NK-92 (cell line): Measurements from ENCODE around the gene VSTM4.

Source experiments
- DNase-seq: peaks from one replicate; lab custom pipeline; 2025; ENCODE audit not compliant: unreplicated experiment; lab: John Stamatoyannopoulos, UW

VSTM4 gene

GRCh38 chr10:49010295-49010694, 105.0 kb downstream of the VSTM4 start:
- no peak for DNase-seq

DNA sequence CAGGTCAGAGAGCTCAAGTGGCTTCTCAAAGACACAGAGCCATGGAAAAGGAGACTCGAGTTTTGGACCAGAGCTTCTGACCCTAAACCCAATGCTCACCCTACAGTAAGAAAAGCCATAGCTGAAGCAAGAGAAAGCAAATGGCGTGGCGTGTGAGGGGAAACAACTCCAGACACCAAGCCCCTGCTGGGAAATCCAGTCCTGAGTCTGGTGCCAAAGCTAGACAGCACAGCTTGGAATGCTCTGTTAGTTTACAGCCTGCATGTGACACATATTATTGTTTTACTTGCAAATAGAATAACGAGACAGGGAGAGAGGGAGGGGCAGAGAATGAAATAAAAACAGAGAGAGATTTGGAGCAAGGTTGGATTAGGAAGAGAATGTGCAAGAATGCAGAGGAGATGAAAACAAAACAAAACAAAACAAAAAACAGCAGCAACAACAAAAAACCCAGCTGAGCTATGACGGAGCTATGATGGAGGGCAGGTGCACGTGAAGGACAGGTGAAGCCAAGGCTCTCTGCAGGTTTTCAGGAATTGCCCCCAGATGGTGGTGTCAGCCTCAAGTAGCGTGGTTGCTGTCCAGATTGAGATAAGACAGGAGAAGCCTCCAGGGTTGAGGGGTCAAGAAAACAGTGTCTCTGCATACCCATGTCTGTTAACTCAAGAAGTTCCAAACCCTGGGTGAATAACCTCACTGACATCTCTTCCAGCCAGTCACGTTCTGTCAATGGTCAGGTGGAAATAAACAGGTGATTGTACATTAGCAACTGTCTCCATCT, 105.9 kb downstream of the VSTM4 start:
- DNase-seq: no peak

DNA sequence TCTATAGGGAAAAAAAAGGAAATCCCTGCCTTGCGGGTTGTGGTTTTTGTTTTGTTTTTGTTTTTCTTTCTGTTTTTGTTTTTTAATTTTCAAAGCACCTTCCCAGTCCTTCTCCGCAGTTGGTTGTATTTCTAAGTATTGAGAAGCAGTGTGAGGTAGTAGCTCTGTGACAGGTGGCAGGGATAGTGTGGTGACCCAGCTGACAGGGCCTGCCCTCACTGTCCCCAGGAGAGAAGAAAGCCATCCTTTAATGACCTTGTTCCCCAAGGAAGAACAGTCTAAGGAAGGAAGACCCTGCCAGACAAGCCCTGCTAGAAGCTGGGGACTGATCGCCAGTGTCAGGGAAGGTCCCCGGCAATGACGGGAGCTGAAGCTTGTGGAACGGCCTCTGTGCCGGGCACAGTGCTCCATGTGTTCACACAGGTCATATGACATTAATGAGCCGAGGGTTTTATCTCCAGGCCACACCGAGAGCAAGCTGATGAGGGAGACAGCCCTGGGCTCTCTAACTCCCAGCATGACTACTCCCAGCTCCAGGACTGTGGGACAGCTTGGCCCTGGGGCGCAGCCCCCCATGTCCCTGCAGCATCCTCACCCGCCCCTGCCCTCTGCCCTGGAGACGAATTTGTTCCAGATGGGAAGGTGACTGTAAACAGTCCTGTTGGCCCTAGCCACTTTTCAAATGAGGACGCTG, 106.7 kb downstream of the VSTM4 start:
- no peak for DNase-seq

DNA sequence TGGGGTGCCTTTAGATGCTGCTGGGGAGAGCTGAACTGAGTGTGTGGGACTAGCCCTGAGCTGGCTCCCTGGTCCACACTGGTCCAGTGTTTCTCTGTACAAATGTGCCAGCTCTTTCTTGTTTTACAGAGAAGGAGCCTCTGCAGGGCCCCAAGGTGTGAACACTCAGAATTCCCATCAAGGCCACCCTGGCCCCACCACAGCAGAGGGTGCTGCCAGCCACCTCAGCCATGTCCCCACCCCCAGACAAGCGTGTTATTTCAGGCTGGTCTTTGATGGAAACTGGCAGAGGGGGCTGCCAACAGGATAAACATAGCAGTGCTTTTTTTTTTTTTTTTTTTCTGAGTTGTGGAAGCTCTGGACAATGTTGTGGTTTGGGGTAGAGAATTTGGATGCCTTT, 107.2 kb downstream of the VSTM4 start:
- no peak for DNase-seq

GRCh38 chr10:49007129-49007528, 108.2 kb downstream of the VSTM4 start:
- DNase-seq: no peak

- DNase-seq: no peak
Measured at GRCh38 chr10:49005270-49005669, 110.1 kb downstream of the VSTM4 start.

GRCh38 chr10:49001870-49002672, 113.3 kb downstream of the VSTM4 start:
- no peak for DNase-seq

- no peak for DNase-seq
Measured at GRCh38 chr10:49001402-49001801, 113.9 kb downstream of the VSTM4 start.

GRCh38 chr10:49000437-49001398, 114.6 kb downstream of the VSTM4 start:
- no peak for DNase-seq

- no peak for DNase-seq
Measured at GRCh38 chr10:48999346-48999745, 116.0 kb downstream of the VSTM4 start.

GRCh38 chr10:48996329-48996728, 119.0 kb downstream of the VSTM4 start:
- DNase-seq: no peak

DNA sequence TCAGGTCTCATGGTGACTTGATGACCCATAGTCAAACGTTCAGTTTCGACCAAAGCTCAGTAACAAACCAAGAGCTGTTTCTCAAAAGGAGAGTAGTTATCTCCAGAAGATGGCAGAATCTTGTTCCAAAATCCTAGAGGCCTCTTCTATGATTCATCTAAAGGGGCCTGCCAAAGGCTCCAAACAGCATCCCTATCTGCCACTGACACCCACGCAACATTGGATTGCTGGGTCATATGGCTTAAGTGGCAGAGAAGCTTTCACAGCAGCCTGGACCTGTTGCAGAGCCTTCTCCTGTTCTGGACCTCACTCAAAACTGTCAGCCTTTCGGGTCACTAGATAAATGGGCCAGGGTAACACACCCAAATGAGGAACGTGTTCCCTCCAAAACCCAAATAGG, 121.7 kb downstream of the VSTM4 start:
- DNase-seq: no peak

DNA sequence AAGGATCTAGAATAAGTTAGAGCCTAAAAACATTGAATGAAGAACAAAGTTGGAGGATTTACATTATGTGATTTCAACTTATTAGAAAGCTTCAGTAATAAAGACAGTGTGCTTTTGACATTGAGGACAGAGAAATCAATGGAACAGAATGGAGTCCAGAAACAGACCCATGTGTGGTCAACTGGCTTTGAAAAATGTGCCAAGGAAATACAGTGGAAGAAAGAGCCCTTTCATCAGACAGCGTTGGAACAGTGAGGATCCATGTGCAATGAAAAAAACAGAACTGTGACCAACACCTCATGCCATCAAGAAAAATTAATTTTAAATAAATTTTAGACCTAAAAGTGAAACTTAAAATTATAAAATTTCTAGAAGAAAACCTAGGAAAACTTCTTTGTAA, 125.1 kb downstream of the VSTM4 start:
- DNase-seq: no peak

DNA sequence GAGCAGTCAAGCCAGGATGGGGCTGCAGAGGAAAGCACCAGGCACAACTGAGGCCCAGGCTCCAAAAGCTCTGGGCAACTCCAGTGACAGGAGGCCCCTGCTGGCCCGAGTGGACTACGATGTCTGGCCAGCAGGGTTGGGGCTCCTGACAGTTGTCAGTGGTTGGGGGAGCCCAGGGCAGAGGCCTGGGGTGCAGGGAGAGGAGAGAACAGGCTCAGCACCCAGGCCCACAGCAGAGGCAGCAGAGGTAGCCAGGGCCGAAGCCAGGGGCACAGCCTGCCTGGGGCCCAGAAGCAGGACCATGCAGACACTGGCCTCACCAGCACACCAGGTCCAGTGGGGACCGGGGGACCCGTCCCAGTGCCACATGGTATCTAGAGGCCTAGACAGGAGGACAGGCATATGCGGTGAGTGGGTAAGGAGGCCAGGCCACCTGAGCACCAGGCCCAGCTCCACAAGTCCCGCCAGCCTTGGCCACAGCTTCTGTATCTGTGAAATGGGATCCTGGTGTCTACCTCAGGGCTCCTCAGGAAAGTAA, 129.6 kb downstream of the VSTM4 start:
- no peak for DNase-seq

DNA sequence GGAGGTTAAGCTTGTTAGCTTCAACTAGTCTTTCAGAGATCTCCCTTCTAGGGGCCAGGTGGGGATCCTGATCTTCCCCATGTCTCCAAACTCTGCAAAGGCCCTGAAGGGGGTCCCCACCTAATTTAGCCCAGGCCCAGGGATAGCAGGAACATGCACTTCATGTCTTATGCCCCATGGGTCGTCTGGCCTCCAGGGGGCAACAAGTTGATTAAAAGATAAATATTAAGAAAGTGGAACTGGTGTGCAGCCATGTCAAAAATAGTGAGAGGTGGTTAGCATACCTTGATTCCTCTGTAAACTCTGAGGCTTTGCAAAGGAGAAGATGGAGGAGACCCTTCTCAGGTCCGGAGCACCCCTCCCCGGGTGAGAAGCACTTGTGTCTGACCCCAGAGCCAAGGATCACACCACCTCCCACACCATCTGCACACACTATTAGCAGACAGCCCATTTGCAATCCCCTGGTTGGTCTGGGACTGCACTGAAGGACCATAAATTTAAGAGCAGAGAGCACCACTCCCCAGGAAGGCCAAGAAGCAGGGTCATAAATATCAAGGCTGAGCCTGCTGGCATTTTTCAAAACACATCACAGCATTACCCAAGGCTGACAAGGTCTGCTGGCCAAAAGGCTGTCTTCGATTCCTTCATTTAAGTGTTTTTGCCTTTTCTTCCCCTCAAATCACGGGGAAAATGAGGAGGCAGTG, 131.5 kb downstream of the VSTM4 start:
- DNase-seq: no peak

- DNase-seq: no peak
Measured at GRCh38 chr10:48982584-48982983, 132.7 kb downstream of the VSTM4 start.

DNA sequence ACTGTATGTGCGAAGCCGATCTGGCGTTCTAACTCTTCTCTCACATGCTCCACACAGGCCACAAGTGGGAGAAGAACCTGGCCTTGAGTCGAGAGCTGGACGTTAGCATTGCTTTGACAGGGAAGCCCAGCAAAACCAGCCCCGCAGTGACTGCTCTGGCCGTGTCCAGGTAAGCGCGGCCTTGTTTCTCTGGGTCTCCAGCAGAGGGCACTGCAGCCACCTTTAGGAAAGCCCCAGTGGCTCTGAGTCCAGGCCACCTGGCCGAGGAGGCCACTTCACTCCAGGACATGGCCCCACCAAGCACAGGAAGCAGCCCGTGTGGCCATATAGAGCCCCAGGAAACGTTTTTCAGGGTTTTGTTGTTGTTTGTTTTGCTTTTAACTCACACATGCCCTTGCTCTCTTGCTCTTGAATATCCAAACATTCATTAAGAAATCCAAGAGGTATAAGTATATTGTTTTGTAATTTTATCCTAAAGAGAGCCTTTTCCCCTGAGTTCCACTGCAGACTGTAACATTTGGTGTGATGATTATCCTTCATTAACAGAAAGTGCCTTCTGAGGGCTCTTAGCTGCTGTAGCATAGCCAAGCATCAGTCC, 133.9 kb downstream of the VSTM4 start:
- DNase-seq: no peak

DNA sequence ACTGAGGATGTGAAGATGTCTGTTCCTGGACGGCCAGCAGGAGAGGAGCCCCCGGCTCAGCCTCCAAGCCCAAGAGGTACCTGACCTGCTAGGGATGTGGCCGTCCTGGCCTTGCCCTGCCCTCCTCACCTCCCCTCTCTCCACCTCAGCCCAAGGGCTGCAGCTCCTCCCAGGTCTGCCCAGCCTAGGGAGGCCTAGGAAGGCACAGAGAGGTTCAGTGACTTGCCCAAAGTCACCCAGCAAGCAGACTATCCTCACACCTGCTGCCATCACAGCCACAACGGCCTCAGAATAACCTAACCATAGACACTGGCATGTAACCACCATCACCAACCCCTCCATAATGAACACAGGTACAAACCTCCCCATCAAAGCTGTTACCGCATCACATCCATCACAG, 137.0 kb downstream of the VSTM4 start:
- no peak for DNase-seq

- no peak for DNase-seq
Measured at GRCh38 chr10:48976196-48976595, 139.1 kb downstream of the VSTM4 start.
